ENCODE measurements around the gene CEP112. TPM values are rescaled to one million over a fixed set of nuclear protein-coding genes. Genes with fewer than 3 reads are reported as not detected.

CEP112 gene
- total RNA-seq, 1 experiment from 2014 or later = 9.5 TPM

- ChIA-PET CTCF (no interaction called here), POLR2A (no interaction called here)
- TF ChIP-seq, protein P1, sequence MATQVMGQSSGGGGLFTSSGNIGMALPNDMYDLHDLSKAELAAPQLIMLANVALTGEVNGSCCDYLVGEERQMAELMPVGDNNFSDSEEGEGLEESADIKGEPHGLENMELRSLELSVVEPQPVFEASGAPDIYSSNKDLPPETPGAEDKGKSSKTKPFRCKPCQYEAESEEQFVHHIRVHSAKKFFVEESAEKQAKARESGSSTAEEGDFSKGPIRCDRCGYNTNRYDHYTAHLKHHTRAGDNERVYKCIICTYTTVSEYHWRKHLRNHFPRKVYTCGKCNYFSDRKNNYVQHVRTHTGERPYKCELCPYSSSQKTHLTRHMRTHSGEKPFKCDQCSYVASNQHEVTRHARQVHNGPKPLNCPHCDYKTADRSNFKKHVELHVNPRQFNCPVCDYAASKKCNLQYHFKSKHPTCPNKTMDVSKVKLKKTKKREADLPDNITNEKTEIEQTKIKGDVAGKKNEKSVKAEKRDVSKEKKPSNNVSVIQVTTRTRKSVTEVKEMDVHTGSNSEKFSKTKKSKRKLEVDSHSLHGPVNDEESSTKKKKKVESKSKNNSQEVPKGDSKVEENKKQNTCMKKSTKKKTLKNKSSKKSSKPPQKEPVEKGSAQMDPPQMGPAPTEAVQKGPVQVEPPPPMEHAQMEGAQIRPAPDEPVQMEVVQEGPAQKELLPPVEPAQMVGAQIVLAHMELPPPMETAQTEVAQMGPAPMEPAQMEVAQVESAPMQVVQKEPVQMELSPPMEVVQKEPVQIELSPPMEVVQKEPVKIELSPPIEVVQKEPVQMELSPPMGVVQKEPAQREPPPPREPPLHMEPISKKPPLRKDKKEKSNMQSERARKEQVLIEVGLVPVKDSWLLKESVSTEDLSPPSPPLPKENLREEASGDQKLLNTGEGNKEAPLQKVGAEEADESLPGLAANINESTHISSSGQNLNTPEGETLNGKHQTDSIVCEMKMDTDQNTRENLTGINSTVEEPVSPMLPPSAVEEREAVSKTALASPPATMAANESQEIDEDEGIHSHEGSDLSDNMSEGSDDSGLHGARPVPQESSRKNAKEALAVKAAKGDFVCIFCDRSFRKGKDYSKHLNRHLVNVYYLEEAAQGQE (IDR thresholded peaks at IDR 0.05; ENCODE audit: insufficient read depth in 1 of 2, low read depth in 2 of 2, low read length in 1 of 2) = no peak
- TF ChIP-seq TCF7L2 (IDR thresholded peaks at IDR 0.05; ENCODE audit: low read depth, low read length) = no peak
- TF ChIP-seq POLR2AphosphoS5 (IDR thresholded peaks at IDR 0.05; ENCODE audit: low read depth, low read length) = no peak
- TF ChIP-seq, protein P2, sequence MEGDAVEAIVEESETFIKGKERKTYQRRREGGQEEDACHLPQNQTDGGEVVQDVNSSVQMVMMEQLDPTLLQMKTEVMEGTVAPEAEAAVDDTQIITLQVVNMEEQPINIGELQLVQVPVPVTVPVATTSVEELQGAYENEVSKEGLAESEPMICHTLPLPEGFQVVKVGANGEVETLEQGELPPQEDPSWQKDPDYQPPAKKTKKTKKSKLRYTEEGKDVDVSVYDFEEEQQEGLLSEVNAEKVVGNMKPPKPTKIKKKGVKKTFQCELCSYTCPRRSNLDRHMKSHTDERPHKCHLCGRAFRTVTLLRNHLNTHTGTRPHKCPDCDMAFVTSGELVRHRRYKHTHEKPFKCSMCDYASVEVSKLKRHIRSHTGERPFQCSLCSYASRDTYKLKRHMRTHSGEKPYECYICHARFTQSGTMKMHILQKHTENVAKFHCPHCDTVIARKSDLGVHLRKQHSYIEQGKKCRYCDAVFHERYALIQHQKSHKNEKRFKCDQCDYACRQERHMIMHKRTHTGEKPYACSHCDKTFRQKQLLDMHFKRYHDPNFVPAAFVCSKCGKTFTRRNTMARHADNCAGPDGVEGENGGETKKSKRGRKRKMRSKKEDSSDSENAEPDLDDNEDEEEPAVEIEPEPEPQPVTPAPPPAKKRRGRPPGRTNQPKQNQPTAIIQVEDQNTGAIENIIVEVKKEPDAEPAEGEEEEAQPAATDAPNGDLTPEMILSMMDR (IDR thresholded peaks at IDR 0.05) = no peak
- no peak for TF ChIP-seq SIN3A (IDR thresholded peaks at IDR 0.05; ENCODE audit: borderline replicate concordance, insufficient read depth, low read depth, low read length)
- no peak for DNase-seq (ENCODE audit: low read depth, low spot score)
- no peak for ATAC-seq
- no TSS peak for BruUV-seq (replicated peaks)
- Histone ChIP-seq H3K9me3 (ENCODE audit: control insufficient read depth, insufficient read depth, low read depth, low read length) (no peaks in the 10 kb centered on the region), H3K27me3 (ENCODE audit: control insufficient read depth, insufficient read depth, low read length) (no peaks in the 10 kb centered on the region), H3K4me3 (ENCODE audit: low read depth in 2 of 2, low read length in 2 of 2) (no peak overlapping the region), H3K4me1 (ENCODE audit: control insufficient read depth, insufficient read depth, low read length) (no peaks in the 10 kb centered on the region), H3K36me3 (ENCODE audit: control insufficient read depth, insufficient read depth, low read length) (no peaks in the 10 kb centered on the region), H3K27ac (ENCODE audit: low read length) (no peak overlapping the region)
- intact Hi-C loops (cut with micrococcal nuclease; ENCODE audit: unreplicated experiment) = no loop called here
- in situ Hi-C loops (cut with HindIII; ENCODE audit: low pct_unique_long_range_greater_than_20kb, low sequenced_read_pairs) = no loop called here
Measured at GRCh38 chr17:65638221-65638975, 553.5 kb downstream of the CEP112 start.

GRCh38 chr17:65637786-65638185, 554.1 kb downstream of the CEP112 start:
- in situ Hi-C loops (cut with HindIII; ENCODE audit: low pct_unique_long_range_greater_than_20kb, low sequenced_read_pairs) (no loop called here), intact Hi-C loops (cut with micrococcal nuclease; ENCODE audit: unreplicated experiment) (no loop called here)
- BruUV-seq (replicated peaks) = no TSS peak
- Histone ChIP-seq H3K4me1 (ENCODE audit: control insufficient read depth, insufficient read depth, low read length) (no peaks in the 10 kb centered on the region), H3K4me3 (ENCODE audit: low read depth in 2 of 2, low read length in 2 of 2) (no peak overlapping the region), H3K27me3 (ENCODE audit: control insufficient read depth, insufficient read depth, low read length) (no peaks in the 10 kb centered on the region), H3K36me3 (ENCODE audit: control insufficient read depth, insufficient read depth, low read length) (no peaks in the 10 kb centered on the region), H3K27ac (ENCODE audit: low read length) (no peak overlapping the region), H3K9me3 (ENCODE audit: control insufficient read depth, insufficient read depth, low read depth, low read length) (no peaks in the 10 kb centered on the region)
- DNase-seq (ENCODE audit: low read depth, low spot score) (no peak), ATAC-seq (no peak)
- POLR2A ChIA-PET = no interaction called here
- TF ChIP-seq TCF7L2 (IDR thresholded peaks at IDR 0.05; ENCODE audit: low read depth, low read length) (no peak), SIN3A (IDR thresholded peaks at IDR 0.05; ENCODE audit: borderline replicate concordance, insufficient read depth, low read depth, low read length) (no peak), POLR2AphosphoS5 (IDR thresholded peaks at IDR 0.05; ENCODE audit: low read depth, low read length) (no peak)
- TF ChIP-seq, protein P1 (IDR thresholded peaks at IDR 0.05; ENCODE audit: insufficient read depth in 1 of 2, low read depth in 2 of 2, low read length in 1 of 2) = no peak
- TF ChIP-seq, protein P2 (IDR thresholded peaks at IDR 0.05) = no peak
- CTCF ChIA-PET = no interaction called here
